HG03521 (cell line): ENCODE measurements around the gene RMP24.

Experiments
- ATAC-seq: cut with Tn5 transposase; IDR thresholded peaks from one replicate; pipeline ENCODE4 v1.9.1; 2021; ENCODE audit warnings: mild to moderate bottlenecking, moderate library complexity; ENCODE audit not compliant: unreplicated experiment

The RMP24 gene

GRCh38 chr18:35972197-35973000 is at the start of gene RMP24:
TSS of gene RMP24 (plus strand) at chr18:35972679.
- ATAC-seq = peak; percentile 90

GRCh38 chr18:35923939-35924684 is 48.4 kb upstream of the RMP24 start:
- ATAC-seq = no peak

- ATAC-seq = no peak
Measured at GRCh38 chr18:35926884-35927283, 45.6 kb upstream of the RMP24 start.

- no peak for ATAC-seq
Measured at GRCh38 chr18:35927430-35927829, 45.0 kb upstream of the RMP24 start.

- no peak for ATAC-seq
Measured at GRCh38 chr18:35933982-35934381, 38.5 kb upstream of the RMP24 start.

- ATAC-seq = no peak
Measured at GRCh38 chr18:35934891-35935290, 37.6 kb upstream of the RMP24 start.

GRCh38 chr18:35935805-35936204 is 36.7 kb upstream of the RMP24 start:
- no peak for ATAC-seq

GRCh38 chr18:35936951-35937350 is 35.5 kb upstream of the RMP24 start:
- no peak for ATAC-seq

- ATAC-seq = no peak
Measured at GRCh38 chr18:35938158-35938557, 34.3 kb upstream of the RMP24 start.

GRCh38 chr18:35938562-35938961 is 33.9 kb upstream of the RMP24 start:
- ATAC-seq = no peak

- no peak for ATAC-seq
Measured at GRCh38 chr18:35939138-35939537, 33.3 kb upstream of the RMP24 start.

GRCh38 chr18:35941299-35941698 is 31.2 kb upstream of the RMP24 start:
- no peak for ATAC-seq

- ATAC-seq = no peak
Measured at GRCh38 chr18:35942133-35942532, 30.3 kb upstream of the RMP24 start.

GRCh38 chr18:35942661-35943060 is 29.8 kb upstream of the RMP24 start:
- ATAC-seq = no peak

- no peak for ATAC-seq
Measured at GRCh38 chr18:35948080-35948479, 24.4 kb upstream of the RMP24 start.

- no peak for ATAC-seq
Measured at GRCh38 chr18:35949090-35949489, 23.4 kb upstream of the RMP24 start.

- ATAC-seq = peak; percentile 63
Measured at GRCh38 chr18:35949903-35950627, 22.4 kb upstream of the RMP24 start.

- ATAC-seq = no peak
Measured at GRCh38 chr18:35950628-35950982, 21.9 kb upstream of the RMP24 start.

- no peak for ATAC-seq
Measured at GRCh38 chr18:35953688-35954087, 18.8 kb upstream of the RMP24 start.

GRCh38 chr18:35956226-35956625 is 16.3 kb upstream of the RMP24 start:
- ATAC-seq = no peak

GRCh38 chr18:35962320-35962719 is 10.2 kb upstream of the RMP24 start:
- no peak for ATAC-seq

GRCh38 chr18:35964319-35964718 is 8.2 kb upstream of the RMP24 start:
- no peak for ATAC-seq
